ENCODE data around the gene CATSPER1.

- TF ChIP-seq POLR2A (IDR thresholded peaks at IDR 0.05): no peak
- TF ChIP-seq, protein P1, sequence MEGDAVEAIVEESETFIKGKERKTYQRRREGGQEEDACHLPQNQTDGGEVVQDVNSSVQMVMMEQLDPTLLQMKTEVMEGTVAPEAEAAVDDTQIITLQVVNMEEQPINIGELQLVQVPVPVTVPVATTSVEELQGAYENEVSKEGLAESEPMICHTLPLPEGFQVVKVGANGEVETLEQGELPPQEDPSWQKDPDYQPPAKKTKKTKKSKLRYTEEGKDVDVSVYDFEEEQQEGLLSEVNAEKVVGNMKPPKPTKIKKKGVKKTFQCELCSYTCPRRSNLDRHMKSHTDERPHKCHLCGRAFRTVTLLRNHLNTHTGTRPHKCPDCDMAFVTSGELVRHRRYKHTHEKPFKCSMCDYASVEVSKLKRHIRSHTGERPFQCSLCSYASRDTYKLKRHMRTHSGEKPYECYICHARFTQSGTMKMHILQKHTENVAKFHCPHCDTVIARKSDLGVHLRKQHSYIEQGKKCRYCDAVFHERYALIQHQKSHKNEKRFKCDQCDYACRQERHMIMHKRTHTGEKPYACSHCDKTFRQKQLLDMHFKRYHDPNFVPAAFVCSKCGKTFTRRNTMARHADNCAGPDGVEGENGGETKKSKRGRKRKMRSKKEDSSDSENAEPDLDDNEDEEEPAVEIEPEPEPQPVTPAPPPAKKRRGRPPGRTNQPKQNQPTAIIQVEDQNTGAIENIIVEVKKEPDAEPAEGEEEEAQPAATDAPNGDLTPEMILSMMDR (IDR thresholded peaks at IDR 0.05): peak; percentile 90 to 100 (median 99)
Observed at GRCh38 chr11:65988791-65989592, 37.3 kb downstream of the CATSPER1 start.

Measured in adrenal gland (tissue), 5 donors.